GM23248 (cell line): ENCODE measurements around the gene CACNG1.

Experiments
- EZH2 ChIP-seq: fragments of 200-600 bp; sonication (generic); IDR thresholded peaks from 2 replicates; pipeline ENCODE4 v1.6.1; 2018; ENCODE audit warnings: antibody characterized with exemption, mild to moderate bottlenecking; ENCODE audit not compliant: insufficient read depth, poor library complexity, severe bottlenecking
- EZH2phosphoT487 ChIP-seq: fragments of 200-600 bp; sonication (generic); IDR thresholded peaks from 2 replicates; pipeline ENCODE4 v1.6.1; 2018; ENCODE audit warnings: antibody characterized with exemption, moderate library complexity, mild to moderate bottlenecking, low read depth; ENCODE audit not compliant: insufficient read depth

DNA sequence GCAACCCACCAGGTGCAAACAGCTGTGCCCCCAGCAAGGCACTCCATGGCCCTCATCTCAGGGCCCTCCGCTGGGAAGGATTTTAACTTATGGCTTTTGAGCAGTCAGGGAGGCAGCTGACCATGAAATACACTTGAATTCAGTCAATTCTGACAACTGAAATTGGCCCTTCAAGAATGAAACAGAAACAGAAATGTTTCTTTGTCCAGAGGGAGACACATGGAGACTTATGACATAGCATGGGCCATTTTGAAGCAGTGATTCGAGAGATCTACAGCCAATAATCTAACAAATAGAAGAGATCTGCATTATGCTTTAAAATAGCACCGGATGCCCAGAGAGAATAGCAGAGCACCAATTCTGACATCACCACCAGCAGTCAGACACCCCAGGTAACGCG, 7.5 kb downstream of the CACNG1 start:
- TF ChIP-seq EZH2 (no peak), EZH2phosphoT487 (no peak)
